GM19035 (cell line): ENCODE measurements around the gene TMEM91.

Source experiments
- ATAC-seq: cut with Tn5 transposase; IDR thresholded peaks from one replicate; pipeline ENCODE4 v1.9.1; 2021; ENCODE audit not compliant: unreplicated experiment

TMEM91 gene

DNA sequence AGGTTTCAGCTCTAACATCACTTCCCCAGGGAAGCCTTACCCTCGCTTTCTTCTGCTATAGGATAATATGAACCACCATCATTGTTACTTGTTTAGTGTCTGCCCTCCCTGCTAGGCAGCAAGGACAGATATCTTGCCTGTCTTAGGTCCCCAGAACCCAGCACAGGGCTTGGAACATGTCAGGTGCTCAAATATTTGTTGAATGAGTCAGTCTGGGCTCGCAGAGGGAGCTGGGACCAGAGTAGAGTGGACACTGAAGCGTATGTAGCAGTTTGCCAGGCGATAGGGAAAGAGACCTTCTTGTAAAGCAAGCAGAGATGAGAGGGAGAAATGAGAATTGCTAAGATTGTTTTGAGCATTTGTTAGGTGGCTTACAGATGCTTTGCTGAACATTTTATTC, 33.0 kb downstream of the TMEM91 start:
- no peak for ATAC-seq

GRCh38 chr19:41410336-41411054, 34.2 kb downstream of the TMEM91 start:
- no peak for ATAC-seq

- ATAC-seq = no peak
Observed at GRCh38 chr19:41411100-41411967, 35.0 kb downstream of the TMEM91 start.

DNA sequence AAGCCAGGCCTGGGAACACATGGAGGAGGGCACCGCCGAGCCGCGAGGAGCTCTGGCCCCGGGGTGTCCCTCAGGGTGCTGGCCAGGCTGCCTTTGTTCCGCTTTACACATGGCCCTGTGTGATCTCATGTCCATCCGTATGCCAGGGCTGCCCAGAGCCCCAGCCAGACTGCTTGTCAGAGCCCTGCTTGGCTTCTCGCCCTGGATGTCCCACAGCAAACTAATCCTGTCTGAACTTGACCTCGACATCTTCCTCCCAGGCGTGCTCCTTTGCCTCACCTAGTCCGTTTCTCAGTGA, 35.6 kb downstream of the TMEM91 start:
- no peak for ATAC-seq

- no peak for ATAC-seq
Observed at GRCh38 chr19:41412953-41413352, 36.6 kb downstream of the TMEM91 start.

DNA sequence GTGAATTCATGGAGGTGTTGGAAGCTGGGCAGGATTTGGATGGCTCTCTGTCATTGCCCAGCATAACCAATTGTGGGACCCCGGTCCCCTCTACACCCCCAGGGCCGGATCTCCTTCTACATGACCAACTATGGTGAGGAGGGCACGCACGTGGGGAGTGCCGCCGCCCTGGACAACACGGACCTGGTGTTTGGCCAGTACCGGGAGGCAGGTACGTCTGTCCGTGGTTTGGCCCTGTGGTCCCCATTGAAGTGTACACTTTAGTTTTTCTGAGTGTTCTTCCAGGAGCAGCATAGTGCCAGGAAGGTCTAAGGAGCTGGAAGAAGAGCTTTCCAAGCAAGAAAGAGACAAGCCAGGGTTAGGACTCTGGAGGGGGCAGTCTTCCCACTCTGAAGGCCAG, 37.6 kb downstream of the TMEM91 start:
- ATAC-seq = no peak

GRCh38 chr19:41414461-41414860, 38.1 kb downstream of the TMEM91 start:
- ATAC-seq = no peak

DNA sequence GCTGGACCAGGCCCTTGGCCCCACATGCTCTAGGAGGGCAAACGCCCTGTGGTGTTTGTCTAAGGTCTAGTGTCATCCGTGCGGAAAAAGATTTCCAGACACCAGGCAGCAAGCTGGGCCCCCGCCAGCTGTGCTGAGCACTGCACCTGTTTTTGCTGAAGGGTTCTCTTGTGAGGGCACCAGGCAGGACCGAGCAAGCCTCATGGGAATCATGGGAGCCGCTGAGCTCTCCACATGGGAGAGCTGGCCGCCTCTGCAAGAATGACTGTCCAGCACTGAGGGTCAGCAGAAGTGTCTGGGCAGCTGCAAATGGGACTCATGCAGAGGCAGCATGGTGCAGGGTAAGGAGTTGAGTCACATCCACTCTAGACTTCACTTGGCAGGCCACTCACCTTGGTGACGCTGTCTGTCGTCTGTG, 38.8 kb downstream of the TMEM91 start:
- ATAC-seq = no peak

DNA sequence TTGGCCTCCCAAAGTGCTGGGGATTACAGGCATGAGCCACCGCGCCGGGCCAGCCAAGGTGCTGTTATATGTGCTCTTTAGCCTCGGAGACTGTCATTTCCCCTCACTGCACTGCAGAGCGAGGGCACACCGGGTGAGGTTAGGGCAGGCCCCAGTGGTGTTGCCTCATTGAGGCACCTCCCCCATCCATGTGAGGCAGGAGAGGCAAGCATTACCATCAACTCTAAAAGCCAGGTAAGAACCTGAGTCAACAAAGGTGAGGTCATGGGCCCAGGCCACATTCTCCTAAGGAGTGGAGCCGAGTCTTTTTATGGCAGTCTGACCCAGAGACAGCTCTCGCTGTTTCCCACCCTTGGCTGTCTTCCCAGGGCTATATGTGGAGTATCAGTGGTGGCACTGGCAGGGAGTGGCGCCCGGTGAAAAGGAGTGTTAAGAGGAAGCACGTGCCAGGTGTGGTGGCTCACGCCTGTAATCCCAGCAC, 39.9 kb downstream of the TMEM91 start:
- ATAC-seq = no peak

- ATAC-seq = no peak
Observed at GRCh38 chr19:41420101-41420880, 44.0 kb downstream of the TMEM91 start.

DNA sequence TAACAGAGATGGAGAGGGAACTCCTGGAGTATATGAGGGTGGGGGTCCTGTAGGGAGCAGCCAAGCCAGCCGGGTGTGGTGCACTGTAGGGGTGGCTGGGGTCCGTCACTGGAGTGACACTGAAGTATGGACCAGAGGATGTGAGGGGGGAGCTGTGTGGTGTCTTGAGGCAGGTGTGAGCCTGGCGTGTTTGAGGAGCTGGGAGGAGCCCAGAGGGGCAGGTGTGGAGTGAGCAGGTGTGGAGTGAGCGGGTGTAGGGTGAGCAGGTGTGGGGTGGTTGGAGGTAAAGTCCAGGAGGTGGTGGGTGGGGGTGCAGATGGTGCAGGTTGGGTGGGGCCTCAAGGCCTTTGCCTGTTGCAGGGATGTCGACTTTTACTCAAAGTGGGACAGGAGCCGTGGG, 45.0 kb downstream of the TMEM91 start:
- no peak for ATAC-seq

DNA sequence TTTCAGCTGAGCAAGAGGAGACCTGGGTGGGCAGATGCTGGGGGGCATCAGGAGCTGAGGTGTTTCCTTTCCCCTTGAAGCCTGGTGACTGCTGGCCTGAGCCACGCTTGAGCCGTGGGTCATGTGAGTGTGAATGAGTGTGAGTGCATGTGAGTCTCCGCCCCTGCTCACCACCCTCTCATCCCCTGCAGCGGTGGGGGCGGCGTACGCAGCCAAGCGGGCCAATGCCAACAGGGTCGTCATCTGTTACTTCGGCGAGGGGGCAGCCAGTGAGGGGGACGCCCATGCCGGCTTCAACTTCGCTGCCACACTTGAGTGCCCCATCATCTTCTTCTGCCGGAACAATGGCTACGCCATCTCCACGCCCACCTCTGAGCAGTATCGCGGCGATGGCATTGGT, 45.6 kb downstream of the TMEM91 start:
- ATAC-seq = no peak

DNA sequence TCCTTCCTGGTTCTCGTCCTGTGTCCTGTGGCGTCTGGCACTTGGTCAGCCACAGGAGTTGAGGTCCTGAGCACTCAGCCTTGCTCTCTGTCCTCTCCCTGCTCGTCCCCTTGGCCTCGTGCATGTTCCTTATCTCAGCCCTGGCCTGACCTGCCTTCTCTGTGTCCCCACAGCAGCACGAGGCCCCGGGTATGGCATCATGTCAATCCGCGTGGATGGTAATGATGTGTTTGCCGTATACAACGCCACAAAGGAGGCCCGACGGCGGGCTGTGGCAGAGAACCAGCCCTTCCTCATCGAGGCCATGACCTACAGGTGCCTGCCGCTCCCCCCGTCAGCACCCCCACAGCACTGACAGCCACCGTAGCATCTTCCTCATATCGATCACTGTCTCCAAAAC, 46.1 kb downstream of the TMEM91 start:
- no peak for ATAC-seq

DNA sequence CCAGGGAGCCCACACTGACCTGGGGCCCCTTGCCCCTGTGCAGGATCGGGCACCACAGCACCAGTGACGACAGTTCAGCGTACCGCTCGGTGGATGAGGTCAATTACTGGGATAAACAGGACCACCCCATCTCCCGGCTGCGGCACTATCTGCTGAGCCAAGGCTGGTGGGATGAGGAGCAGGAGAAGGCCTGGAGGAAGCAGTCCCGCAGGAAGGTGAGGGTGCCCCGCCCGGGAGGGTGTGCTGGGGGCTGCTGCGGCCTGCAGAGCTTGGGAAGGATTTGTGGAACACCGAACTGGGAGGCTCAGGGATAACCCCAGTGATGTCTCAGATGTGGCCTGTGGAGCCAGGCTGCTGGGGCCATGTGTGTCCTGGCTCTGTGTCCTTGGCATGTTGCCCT, 46.6 kb downstream of the TMEM91 start:
- no peak for ATAC-seq

- no peak for ATAC-seq
Observed at GRCh38 chr19:41424335-41425173, 48.2 kb downstream of the TMEM91 start.

- ATAC-seq = no peak
Observed at GRCh38 chr19:41425174-41426115, 49.1 kb downstream of the TMEM91 start.

DNA sequence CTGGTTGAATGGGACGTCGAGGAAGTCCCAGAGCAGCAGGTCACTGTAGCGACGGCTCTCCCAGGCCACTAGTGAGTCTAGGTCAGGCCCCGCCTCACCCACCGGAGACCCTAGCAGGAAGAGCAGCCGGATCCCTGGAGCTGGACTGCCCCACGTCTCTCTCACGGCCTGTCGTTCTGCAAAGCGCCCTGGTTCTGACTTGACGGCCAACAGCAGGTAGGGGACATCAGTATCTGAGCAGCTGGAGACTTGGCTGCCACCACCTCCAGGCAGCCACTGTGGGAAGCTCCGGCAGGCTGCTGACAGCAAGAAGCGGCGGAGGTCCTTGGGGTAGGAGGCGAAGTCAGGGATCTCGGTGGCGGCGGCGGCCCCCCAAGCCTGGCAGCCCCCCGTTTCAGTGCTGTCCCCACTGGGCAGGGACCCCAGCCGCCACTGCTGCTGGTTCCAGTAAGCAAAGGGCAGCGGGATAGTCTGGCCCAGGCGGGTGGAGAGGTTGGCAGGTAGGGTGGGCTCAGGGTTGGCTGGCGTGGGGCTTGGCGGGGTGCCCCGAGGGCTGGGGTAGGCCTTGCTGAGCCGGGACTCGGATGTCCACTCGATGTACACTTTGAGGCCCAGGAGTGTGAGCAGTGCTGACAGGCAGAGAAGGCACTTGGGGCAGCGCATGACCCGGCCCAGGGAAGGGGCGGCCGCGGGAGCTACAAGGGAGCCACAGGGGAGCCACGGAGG, 49.9 kb downstream of the TMEM91 start:
- no peak for ATAC-seq

GRCh38 chr19:41426952-41427646, 50.8 kb downstream of the TMEM91 start, which contains the start of gene B3GNT8:
TSS of gene B3GNT8 (minus strand) at chr19:41427374. CDS start at chr19:41426778, 596 bp downstream.
- ATAC-seq = no peak
